ENCODE results near the gene SLF2.

- TF ChIP-seq ZNF785 (CRISPR knock-in tag; IDR thresholded peaks at IDR 0.05) (no peak), MCM2 (IDR thresholded peaks at IDR 0.05; ENCODE audit: low read depth) (no peak), COPS2 (conservative IDR thresholded peaks at IDR 0.05) (no peak), POLR2A (conservative IDR thresholded peaks at IDR 0.05) (no peak), SIX5 (IDR thresholded peaks at IDR 0.05; ENCODE audit: borderline replicate concordance in 1 of 2, insufficient read depth in 1 of 2, low read depth in 1 of 2, low read length in 2 of 2) (no peak), ZNF282 (CRISPR knock-in tag; IDR thresholded peaks at IDR 0.05) (no peak), ZBTB40 (IDR thresholded peaks at IDR 0.05) (no peak), ZBTB40 (CRISPR knock-in tag; IDR thresholded peaks at IDR 0.05) (no peak), TBP (optimal IDR thresholded peaks at IDR 0.05; ENCODE audit: low read depth, low read length) (no peak), CTCF (IDR thresholded peaks at IDR 0.05 in 2 of 3, conservative IDR thresholded peaks at IDR 0.05 in 1 of 3; ENCODE audit: insufficient read depth in 2 of 3, low read depth in 1 of 3, low read length in 3 of 3) (no peak), MEF2A (IDR thresholded peaks at IDR 0.05; ENCODE audit: control insufficient read depth, low read depth, low read length) (no peak), ZNF398 (CRISPR knock-in tag; IDR thresholded peaks at IDR 0.05) (no peak), ZNF24 (IDR thresholded peaks at IDR 0.05) (no peak)
Measured at GRCh38 chr10:100902622-100903021, 10.1 kb upstream of the SLF2 start.
